HK-2 (cell line): ENCODE data around the gene CSF2RB.
"Not testable (repeated sequence)": the region's sequence is repeated elsewhere in the genome, so short reads cannot be mapped to it uniquely, and the experiment has no call there.

ENCODE experiments used
- DNase-seq: peaks from one replicate; pipeline ENCODE4 v3.0.0-alpha.2; 2018; ENCODE audit not compliant: unreplicated experiment

CSF2RB gene

DNA sequence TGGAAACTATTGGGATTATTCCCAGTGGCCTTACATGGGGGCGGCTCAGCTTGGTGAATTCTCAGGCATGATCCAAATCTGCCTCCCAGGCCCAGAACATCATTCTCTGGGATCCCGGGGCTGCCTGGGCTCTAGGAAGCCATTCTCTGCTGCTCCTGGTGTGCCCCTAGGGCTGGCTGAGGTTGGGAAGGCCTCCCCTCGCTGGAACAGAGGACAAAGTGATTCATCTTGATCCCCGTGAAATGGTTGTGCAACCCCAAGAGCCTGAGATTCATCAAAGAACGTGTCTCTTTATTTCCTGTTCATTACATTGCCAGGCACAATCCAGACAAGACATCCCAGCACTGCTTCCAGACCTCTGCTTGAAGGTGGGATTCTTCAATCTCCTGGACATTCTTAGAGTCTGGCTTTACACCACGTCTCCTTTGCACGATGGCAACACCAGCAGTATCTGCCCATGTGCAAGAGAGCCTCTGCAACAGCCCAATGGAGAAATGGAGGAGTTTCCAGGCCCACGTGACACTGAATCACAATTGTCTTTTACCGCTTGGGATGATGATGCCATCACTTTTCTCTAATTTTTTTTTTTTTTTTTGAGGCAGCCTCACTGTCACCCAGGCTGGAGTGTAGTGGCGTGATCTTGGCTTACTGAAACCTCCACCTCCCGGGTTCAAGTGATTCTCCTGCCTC, 53.6 kb downstream of the CSF2RB start:
- no peak for DNase-seq

- DNase-seq, result no peak
Measured at GRCh38 chr22:36968249-36968964, 55.0 kb downstream of the CSF2RB start.

DNA sequence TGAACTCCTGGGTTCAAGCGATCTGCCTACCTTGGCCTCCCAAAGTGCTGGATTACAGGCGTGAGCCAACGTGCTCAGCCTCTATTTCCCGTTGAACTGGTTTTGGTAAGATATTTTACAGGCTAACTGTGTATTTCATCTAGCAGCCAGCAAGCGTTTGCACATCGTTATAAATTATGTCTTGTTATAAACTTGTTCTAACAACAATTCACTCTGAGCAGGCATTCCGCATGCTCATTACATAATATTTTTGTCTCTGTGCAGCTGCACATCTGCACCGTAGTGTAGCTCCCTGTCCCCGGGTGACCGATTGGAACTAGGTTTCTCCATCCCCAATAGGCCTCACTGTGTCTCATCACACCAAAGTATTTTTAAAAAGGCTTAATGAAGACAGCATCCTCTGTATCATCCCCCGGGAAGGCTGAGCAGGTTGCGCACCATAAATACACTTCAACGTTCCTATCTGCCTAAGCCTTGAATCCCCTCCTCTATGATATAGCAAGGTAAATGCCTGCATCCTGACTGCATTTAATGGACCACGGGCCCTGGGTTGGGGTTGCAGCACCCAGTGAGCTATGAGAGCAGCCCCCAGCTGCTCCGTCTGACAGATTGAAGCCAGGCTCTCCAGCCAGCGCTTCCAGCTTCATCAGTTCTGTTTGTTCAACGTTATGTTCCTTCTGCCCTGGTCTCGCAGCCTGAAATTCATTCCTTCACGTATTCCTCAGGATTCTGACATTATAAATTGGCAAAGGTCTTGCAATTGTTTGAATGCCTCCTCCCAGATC, 58.1 kb downstream of the CSF2RB start:
- DNase-seq, result no peak

DNA sequence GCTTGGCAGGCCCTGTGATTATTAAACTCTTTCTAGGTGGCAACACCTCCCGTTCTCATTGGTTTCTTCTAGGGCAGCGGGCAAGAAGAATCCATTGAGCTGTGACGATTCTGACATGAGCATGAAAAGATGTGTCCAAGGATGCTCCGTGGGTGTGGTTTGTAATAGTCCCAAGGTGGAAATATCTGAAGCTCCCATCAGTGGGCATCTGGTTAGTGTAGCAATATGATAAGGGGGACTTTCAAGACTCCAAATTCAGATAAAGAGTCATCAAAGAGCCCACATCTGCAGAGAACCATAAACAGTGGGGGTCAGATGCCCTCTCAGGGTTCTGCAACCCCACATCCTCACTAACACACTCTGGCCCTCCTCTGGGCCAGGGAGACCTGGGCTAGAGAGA, 63.2 kb downstream of the CSF2RB start:
- no peak for DNase-seq

DNA sequence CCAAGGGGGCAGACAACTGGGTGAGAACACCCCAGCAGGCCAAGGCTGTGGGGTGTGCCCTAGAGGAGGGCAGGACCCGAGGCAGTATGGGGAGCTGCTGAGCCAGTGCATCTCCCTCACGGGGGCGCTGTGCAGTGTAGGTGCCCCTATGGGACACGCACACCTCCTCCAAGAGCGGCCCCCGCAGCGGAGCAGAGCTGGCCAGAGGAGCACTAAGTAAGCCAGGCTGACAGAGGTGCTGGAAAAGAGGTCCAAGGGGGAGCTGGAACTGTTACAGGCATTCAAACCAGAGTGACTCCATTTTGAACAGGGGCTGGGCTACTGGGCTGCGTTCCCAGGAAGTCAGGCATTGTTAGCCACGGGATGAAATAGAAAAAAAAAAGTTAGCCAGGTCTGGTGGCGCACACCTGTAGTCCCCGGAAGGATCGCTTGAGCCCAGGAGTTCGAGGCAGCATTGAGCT, 64.0 kb downstream of the CSF2RB start:
- no peak for DNase-seq

DNA sequence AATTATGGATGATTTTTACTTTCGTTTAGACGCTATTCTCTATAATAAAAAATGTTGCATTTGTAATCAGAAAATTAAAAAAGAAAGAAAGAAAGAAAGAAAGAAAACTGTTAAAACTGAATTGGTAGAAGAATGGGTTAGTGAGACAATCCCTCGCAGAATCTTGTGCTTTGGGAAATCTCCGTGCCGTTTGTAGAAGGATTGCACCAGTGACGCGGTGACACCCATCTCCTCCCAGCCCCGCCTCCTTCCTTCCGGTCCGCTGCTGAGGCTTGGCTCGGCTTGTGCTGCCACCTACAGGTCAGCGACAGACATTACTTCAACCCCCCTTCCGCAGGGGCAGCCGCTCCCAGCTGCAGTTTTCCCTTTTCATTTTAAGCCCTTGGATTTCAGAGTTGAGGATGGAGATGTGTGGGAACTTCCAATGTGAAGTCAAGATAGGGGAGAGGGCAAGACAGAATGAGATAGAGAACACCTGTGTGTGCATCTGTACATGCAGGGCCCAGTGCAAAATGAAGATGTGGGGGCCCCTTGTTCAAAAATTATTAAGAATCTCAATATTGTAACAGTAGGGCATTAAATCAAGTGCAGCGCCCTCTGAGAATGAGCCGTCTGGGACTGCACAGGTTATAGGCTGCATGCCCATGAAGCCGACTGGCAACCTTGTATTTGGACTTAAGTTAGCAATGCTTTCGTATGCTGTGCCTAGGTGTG, 64.7 kb downstream of the CSF2RB start:
- peak; percentile 78 for DNase-seq

GRCh38 chr22:36979016-36979910, 65.8 kb downstream of the CSF2RB start:
- no peak for DNase-seq

DNA sequence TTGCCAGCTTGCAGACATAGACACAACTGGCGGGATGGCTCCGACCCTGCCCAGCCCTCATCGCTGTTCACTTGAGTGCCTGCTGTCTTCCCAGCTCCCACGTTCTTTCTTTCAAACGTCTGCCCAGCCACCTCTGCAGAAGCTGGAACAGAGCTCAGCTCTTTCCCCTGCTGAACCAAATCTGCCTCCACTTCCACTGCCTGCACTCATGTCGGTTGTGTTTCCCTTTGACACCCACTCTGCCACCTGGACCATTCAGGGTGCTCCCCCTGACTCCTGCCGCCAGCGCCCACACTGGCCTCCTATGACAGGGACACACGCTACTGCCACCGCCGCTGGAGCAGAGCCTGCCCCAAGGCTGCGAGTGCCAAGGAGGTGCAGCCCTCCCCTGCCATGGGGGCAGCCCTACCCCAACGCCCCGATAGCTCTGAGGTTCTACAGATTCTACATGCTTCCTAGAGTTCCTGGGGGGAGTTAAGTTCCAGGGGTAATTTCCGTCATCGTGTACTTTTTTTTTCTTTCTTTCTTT, 67.9 kb downstream of the CSF2RB start:
- no peak for DNase-seq

DNA sequence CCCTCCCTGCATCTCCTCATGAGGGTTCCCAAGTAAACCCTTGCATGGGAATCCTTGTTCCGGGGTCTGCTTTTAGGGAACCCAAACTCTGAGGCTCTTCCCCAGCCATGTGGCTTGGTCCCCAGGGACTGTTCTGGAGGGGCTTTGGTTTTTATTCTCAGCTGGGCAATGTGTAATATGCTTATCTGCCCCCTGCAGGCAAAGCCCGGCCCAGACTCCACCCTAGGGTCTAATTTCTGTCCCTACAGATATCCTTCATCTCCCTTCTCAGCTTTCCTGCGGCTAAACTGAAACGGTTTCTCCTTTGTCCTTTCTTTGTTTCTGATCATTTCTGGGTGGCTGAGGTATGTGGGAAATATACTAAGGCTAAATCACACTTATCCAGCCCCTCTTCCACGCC, 68.7 kb downstream of the CSF2RB start:
- DNase-seq, result no peak

- no peak for DNase-seq
Measured at GRCh38 chr22:36985211-36985889, 71.9 kb downstream of the CSF2RB start.

GRCh38 chr22:36986242-36986821, 72.9 kb downstream of the CSF2RB start:
- peak; percentile 53 for DNase-seq

- no peak for DNase-seq
Measured at GRCh38 chr22:36988075-36988832, 74.8 kb downstream of the CSF2RB start.

- not testable (repeated sequence) for DNase-seq
Measured at GRCh38 chr22:36989012-36989411, 75.6 kb downstream of the CSF2RB start.
